Esophagus squamous epithelium (tissue), 5 donors: ENCODE measurements around the gene RSAD1. TPM values are rescaled to one million over a fixed set of nuclear protein-coding genes. Genes with fewer than 3 reads are reported as not detected.
A peak's percentile ranks its signal among the peaks of the same experiment; 100 is the strongest.

Experiments
- DNase-seq: peaks from one replicate; lab custom pipeline; 2025; lab: John Stamatoyannopoulos, UW
- H3K27ac ChIP-seq, 4 donors: fragments of 200-600 bp; sonication (generic); one replicate each; pipeline ENCODE4 v1.5.1; 2016 to 2019; ENCODE audit warnings: mild to moderate bottlenecking in 1 of 4
- H3K27me3 ChIP-seq, 4 donors: fragments of 200-600 bp; sonication (generic); 1 replicate in 3 of 4; 2 replicates in 1 of 4; pipeline versions ENCODE4 v1.5.1 to v1.6.0; 2017 to 2021; ENCODE audit warnings: antibody characterized with exemption in 1 of 4
- H3K36me3 ChIP-seq, 3 donors: fragments of 200-600 bp; sonication (generic); one replicate each; pipeline ENCODE4 v1.5.1; 2016 to 2019
- H3K4me1 ChIP-seq, 3 donors: fragments of 200-600 bp; sonication (generic); one replicate each; pipeline ENCODE4 v1.5.1; 2017 to 2019
- H3K4me3 ChIP-seq, 4 donors: fragments of 200-600 bp; sonication (generic); 1 replicate in 3 of 4; 2 replicates in 1 of 4; pipeline ENCODE4 v1.5.1; 2016 to 2019; ENCODE audit warnings: mild to moderate bottlenecking in 2 of 4, moderate library complexity in 1 of 4
- H3K9me3 ChIP-seq, 3 donors: fragments of 200-600 bp; sonication (generic); one replicate each; pipeline ENCODE4 v1.5.1; 2016 to 2019
- POLR2A ChIP-seq, 4 donors: fragments of 450-650 bp; IDR thresholded peaks; one replicate each; pipeline ENCODE4 v1.6.1; 2017; ENCODE audit warnings: antibody characterized with exemption in 4 of 4, mild to moderate bottlenecking in 4 of 4, moderate library complexity in 3 of 4
- WGBS, 2 donors: methylation state at CpG; one replicate each; pipeline ENCODE4 v1.1.5; 2018; 5-methylcytosine and 5-hydroxymethylcytosine counted together
- intact Hi-C: fragments of 100-400 bp; cut with DNase I; formaldehyde crosslinking; loops from one replicate; pipeline ENCODE4 v1.15.0; 2022
- total RNA-seq, 4 donors: library from RNA; depleted of rRNA; stranded (reverse); fragments of >200 nt; gene quantifications; one replicate each; pipeline ENCODE4 v1.1.0, GENCODE V29; 2016
- TF ChIP-seq, protein P1 (sequence below), 6 experiments: fragments of 450-650 bp in 4 of 6; fragments of 200-600 bp in 2 of 6; sonication (generic) in 2 of 6; IDR thresholded peaks; one replicate each; pipeline ENCODE4 v1.5.1; 2016 to 2019; ENCODE audit warnings: antibody characterized with exemption in 6 of 6, mild to moderate bottlenecking in 4 of 6, moderate library complexity in 4 of 6
- donor health status: DM: yes; HTN: yes; CAD: no.

Gene RSAD1
- total RNA-seq, 4 donors from 2014 or later: 9.1 to 19.3 (median 14.2) TPM

DNA sequence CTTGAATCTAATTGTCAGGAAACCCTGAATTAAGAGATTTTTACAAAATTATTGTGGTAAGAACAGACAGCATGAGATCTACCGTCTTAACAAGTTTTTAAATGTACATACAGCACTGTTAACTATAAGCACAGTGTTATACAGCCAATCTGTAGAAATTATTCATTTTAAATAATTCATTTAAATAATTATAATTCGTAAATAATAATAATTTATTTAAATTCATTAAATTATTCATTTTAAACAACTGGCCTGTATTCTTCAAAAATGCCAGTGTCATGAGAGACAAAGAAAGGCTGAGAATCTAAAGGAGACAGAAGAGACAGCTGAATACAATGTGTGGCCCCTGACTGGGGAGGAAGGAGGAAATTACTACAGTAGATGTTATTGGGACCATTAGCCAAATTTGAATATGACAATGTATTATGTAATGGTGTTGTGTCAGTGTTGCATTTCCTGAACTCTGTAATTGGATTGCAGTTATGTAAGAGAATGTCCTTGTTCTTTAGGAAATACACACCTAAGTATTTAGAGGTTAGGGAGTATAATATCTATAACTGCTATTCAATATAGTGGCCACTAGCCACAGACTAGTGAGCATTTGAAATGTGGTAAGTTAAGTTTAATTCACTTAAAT is 2.3 kb downstream of the RSAD1 start:
- Histone ChIP-seq H3K27me3 (peaks cover 0 to 4% (median 0%) of the 10 kb centered on the region in 4 donors), H3K4me1 (peaks cover 14 to 45% (median 15%) of the 10 kb centered on the region in 3 donors), H3K36me3 (peaks cover 0 to 43% (median 10%) of the 10 kb centered on the region in 3 donors), H3K27ac (peak overlapping the region in 1 of 4 donors; percentile 31), H3K9me3 (no peaks in the 10 kb centered on the region), H3K4me3 (no peak overlapping the region)
- TF ChIP-seq, protein P1, sequence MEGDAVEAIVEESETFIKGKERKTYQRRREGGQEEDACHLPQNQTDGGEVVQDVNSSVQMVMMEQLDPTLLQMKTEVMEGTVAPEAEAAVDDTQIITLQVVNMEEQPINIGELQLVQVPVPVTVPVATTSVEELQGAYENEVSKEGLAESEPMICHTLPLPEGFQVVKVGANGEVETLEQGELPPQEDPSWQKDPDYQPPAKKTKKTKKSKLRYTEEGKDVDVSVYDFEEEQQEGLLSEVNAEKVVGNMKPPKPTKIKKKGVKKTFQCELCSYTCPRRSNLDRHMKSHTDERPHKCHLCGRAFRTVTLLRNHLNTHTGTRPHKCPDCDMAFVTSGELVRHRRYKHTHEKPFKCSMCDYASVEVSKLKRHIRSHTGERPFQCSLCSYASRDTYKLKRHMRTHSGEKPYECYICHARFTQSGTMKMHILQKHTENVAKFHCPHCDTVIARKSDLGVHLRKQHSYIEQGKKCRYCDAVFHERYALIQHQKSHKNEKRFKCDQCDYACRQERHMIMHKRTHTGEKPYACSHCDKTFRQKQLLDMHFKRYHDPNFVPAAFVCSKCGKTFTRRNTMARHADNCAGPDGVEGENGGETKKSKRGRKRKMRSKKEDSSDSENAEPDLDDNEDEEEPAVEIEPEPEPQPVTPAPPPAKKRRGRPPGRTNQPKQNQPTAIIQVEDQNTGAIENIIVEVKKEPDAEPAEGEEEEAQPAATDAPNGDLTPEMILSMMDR (IDR thresholded peaks at IDR 0.05): no peak
- no peak for TF ChIP-seq POLR2A (IDR thresholded peaks at IDR 0.05)
- no peak for DNase-seq
- 78 to 86% methylated on average over 2 of the region's 2 CpGs for WGBS, 2 donors
- intact Hi-C loops: loop anchor here (5.0 to 10.0 kb wide), 2 partner anchors 66 to 144 kb away; partner anchors contain the start of gene SPATA20

DNA sequence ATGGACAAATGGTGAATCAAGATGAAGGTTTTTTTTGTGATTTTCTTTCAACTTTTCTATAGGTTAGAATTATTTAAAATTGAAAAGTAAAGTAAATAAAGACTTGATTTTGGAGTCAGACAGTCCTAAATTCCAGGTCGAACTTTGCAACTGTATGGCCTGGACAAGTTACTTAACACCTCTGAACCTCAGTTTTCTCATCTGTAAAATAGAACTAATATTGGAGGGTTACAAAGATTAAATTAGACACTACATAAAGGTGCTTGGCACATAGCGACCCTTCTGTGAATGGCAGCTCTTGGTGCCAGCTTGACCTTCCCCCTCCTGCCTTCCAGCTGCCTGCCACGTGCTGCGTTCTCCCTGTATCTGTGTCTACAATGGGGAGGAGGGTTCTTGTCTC is 3.0 kb downstream of the RSAD1 start:
- peak overlapping the region in 3 of 4 donors; percentile 59 to 81 (median 75) for H3K27ac ChIP-seq
- H3K36me3 ChIP-seq: peaks cover 0 to 46% (median 10%) of the 10 kb centered on the region in 3 donors
- DNase-seq: no peak
- WGBS, 2 donors: 75 to 85% methylated on average over 4 of the region's 4 CpGs
- H3K27me3 ChIP-seq: peaks cover 0 to 3% (median 0%) of the 10 kb centered on the region in 4 donors
- intact Hi-C loops: loop anchor here (5.0 to 10.0 kb wide), 2 partner anchors 66 to 143 kb away; partner anchors contain the start of gene SPATA20
- no peak overlapping the region for H3K4me3 ChIP-seq
- no peak for TF ChIP-seq POLR2A (IDR thresholded peaks at IDR 0.05)
- TF ChIP-seq, protein P1 (IDR thresholded peaks at IDR 0.05): no peak
- H3K9me3 ChIP-seq: no peaks in the 10 kb centered on the region
- H3K4me1 ChIP-seq: peaks cover 14 to 45% (median 15%) of the 10 kb centered on the region in 3 donors

DNA sequence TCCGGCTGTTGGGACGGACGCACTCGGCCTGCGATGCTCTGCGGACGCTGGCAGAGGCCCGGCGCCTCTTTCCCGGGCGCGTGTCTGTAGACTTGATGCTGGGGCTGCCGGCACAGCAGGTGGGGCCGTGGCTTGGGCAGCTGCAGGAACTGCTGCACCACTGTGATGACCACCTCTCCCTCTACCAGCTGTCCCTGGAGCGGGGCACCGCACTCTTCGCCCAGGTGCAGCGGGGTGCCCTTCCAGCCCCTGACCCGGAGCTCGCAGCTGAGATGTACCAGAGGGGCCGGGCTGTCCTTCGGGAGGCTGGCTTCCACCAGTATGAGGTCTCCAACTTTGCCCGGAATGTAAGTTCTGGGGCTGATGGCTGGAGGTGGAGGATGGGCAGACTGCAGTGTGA is 3.5 kb downstream of the RSAD1 start:
- intact Hi-C loops: loop anchor here (5.0 to 10.0 kb wide), 2 partner anchors 65 to 143 kb away; partner anchors contain the start of gene SPATA20
- no peaks in the 10 kb centered on the region for H3K27me3 ChIP-seq
- 20 to 83% methylated on average over 1 to 11 of the region's 23 CpGs for WGBS, 2 donors
- H3K36me3 ChIP-seq: peaks cover 0 to 51% (median 10%) of the 10 kb centered on the region in 3 donors
- H3K9me3 ChIP-seq: no peaks in the 10 kb centered on the region
- no peak overlapping the region for H3K4me3 ChIP-seq
- peak overlapping the region in 3 of 4 donors; percentile 59 to 81 (median 75) for H3K27ac ChIP-seq
- peaks cover 14 to 48% (median 15%) of the 10 kb centered on the region in 3 donors for H3K4me1 ChIP-seq
- no peak for TF ChIP-seq POLR2A (IDR thresholded peaks at IDR 0.05)
- TF ChIP-seq, protein P1 (IDR thresholded peaks at IDR 0.05): no peak
- no peak for DNase-seq

DNA sequence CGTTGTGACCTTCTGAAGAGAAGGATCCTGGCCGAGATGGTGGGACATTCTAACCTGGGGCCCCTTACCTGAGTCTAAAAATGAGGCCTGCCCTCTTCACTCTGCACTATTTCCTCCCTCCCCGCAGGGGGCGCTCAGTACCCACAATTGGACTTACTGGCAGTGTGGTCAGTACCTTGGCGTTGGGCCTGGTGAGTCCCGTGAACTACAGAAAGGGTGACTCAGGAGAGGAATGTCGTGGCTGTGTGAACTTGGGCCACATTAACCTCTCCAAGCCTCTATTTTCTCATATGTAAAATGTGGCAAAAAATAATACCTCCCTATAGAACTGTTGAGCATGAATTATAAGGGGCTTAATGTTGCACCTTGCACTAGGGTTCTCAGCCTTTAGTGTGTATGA is 3.9 kb downstream of the RSAD1 start:
- Histone ChIP-seq H3K9me3 (no peaks in the 10 kb centered on the region), H3K36me3 (peaks cover 0 to 55% (median 10%) of the 10 kb centered on the region in 3 donors), H3K27ac (peak overlapping the region; percentile 55 to 81 (median 67)), H3K27me3 (no peaks in the 10 kb centered on the region), H3K4me3 (no peak overlapping the region), H3K4me1 (peaks cover 15 to 53% (median 18%) of the 10 kb centered on the region in 3 donors)
- intact Hi-C loops: loop anchor here (5.0 to 10.0 kb wide), 2 partner anchors 65 to 142 kb away; partner anchors contain the start of gene SPATA20
- TF ChIP-seq, protein P1 (IDR thresholded peaks at IDR 0.05): peak; percentile 74 to 96 (median 90)
- no peak for TF ChIP-seq POLR2A (IDR thresholded peaks at IDR 0.05)
- WGBS, 2 donors: 7% methylated on average over 4 to 7 of the region's 7 CpGs
- peak; percentile 37 for DNase-seq

DNA sequence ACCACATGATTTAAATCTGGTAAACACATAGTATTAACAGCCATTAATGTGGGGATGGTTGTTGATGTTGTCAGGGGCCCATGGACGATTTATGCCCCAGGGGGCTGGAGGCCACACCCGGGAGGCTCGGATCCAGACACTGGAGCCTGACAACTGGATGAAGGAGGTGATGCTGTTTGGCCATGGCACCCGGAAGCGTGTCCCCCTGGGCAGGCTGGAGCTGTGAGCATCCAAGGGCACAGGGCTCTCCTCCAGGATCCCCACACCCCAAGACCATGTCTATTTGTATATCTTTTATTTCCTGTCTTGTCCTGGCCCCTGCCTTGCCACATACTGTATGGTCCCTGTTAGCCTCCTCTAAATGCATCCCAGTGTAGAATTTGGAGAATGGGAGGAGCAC is 4.6 kb downstream of the RSAD1 start:
- Histone ChIP-seq H3K27ac (peak overlapping the region in 3 of 4 donors; percentile 71 to 81 (median 75)), H3K36me3 (peaks cover 0 to 55% (median 10%) of the 10 kb centered on the region in 3 donors), H3K4me3 (no peak overlapping the region), H3K4me1 (peaks cover 16 to 56% (median 19%) of the 10 kb centered on the region in 3 donors), H3K9me3 (no peaks in the 10 kb centered on the region), H3K27me3 (no peaks in the 10 kb centered on the region)
- intact Hi-C loops: loop anchor here (5.0 to 10.0 kb wide), 2 partner anchors 64 to 142 kb away; partner anchors contain the start of gene SPATA20
- WGBS, 2 donors: 63 to 64% methylated on average over 5 of the region's 5 CpGs
- no peak for DNase-seq
- TF ChIP-seq, protein P1 (IDR thresholded peaks at IDR 0.05): no peak
- TF ChIP-seq POLR2A (IDR thresholded peaks at IDR 0.05): no peak
